HepG2 (cell line): Measurements from ENCODE around the gene RALB. TPM values are rescaled to one million over a fixed set of nuclear protein-coding genes. Genes with fewer than 3 reads are reported as not detected.
A peak's percentile ranks its signal among the peaks of the same experiment; 100 is the strongest.

Source experiments
- ATF6 ChIP-seq: sonication (generic); formaldehyde crosslinking; conservative IDR thresholded peaks from 2 replicates; pipeline ENCODE4 v1.4.0; 2020; ENCODE audit warnings: missing genetic modification reagents
- GTF3A ChIP-seq: sonication (generic); formaldehyde crosslinking; conservative IDR thresholded peaks from 2 replicates; pipeline ENCODE4 v1.4.0; 2020; ENCODE audit warnings: mild to moderate bottlenecking, missing genetic modification reagents
- HOMEZ ChIP-seq: IDR thresholded peaks from 2 replicates; pipeline ENCODE4 v1.6.1; 2016; ENCODE audit warnings: low read depth
- MTA1 ChIP-seq: sonication (generic); formaldehyde crosslinking; IDR thresholded peaks from 2 replicates; pipeline ENCODE4 v1.4.0; 2020; ENCODE audit warnings: missing genetic modification reagents, mild to moderate bottlenecking, borderline replicate concordance
- MZF1 ChIP-seq: sonication (generic); formaldehyde crosslinking; IDR thresholded peaks from 2 replicates; pipeline ENCODE4 v1.8.1; 2023; ENCODE audit warnings: mild to moderate bottlenecking, missing genetic modification reagents, borderline replicate concordance
- PLRG1 ChIP-seq: fragments of 450-650 bp; conservative IDR thresholded peaks from 2 replicates; pipeline ENCODE4 v1.6.1; 2016
- SKI ChIP-seq: fragments of 450-650 bp; IDR thresholded peaks from one replicate; pipeline ENCODE4 v1.6.1; 2018; ENCODE audit warnings: mild to moderate bottlenecking; ENCODE audit not compliant: partially characterized antibody
- SSRP1 ChIP-seq: IDR thresholded peaks from 2 replicates; pipeline ENCODE4 v1.6.1; 2016; ENCODE audit warnings: control low read depth
- TEAD3 ChIP-seq: optimal IDR thresholded peaks from 2 replicates; pipeline ENCODE3; 2016; ENCODE audit warnings: borderline replicate concordance
- TRAFD1 ChIP-seq: sonication (generic); formaldehyde crosslinking; IDR thresholded peaks from 2 replicates; pipeline ENCODE4 v1.5.1; 2020; ENCODE audit warnings: missing genetic modification reagents, mild to moderate bottlenecking, borderline replicate concordance
- ZFP36 ChIP-seq: fragments of 150-350 bp; IDR thresholded peaks from 2 replicates; pipeline ENCODE4 v1.6.1; 2018; ENCODE audit warnings: borderline replicate concordance, low read length, low read depth; ENCODE audit not compliant: partially characterized antibody
- ZNF142 ChIP-seq: sonication (generic); formaldehyde crosslinking; IDR thresholded peaks from 2 replicates; pipeline ENCODE4 v1.4.0; 2020; ENCODE audit warnings: missing genetic modification reagents
- ZNF160 ChIP-seq: sonication (generic); formaldehyde crosslinking; IDR thresholded peaks from 2 replicates; pipeline ENCODE4 v1.8.0; 2022; ENCODE audit warnings: mild to moderate bottlenecking, inconsistent platforms, missing genetic modification reagents
- ZNF296 ChIP-seq: sonication (generic); formaldehyde crosslinking; conservative IDR thresholded peaks from 2 replicates; pipeline ENCODE4 v1.5.0; 2020; ENCODE audit warnings: mild to moderate bottlenecking, missing genetic modification reagents
- ZNF3 ChIP-seq: IDR thresholded peaks from 2 replicates; pipeline ENCODE4 v1.7.0; 2017; ENCODE audit warnings: inconsistent platforms
- ZNF331 ChIP-seq: sonication (generic); formaldehyde crosslinking; IDR thresholded peaks from 2 replicates; pipeline ENCODE4 v1.4.0; 2020; ENCODE audit warnings: missing genetic modification reagents
- ZNF383 ChIP-seq: sonication (generic); formaldehyde crosslinking; IDR thresholded peaks from 2 replicates; pipeline ENCODE4 v1.4.0; 2020; ENCODE audit warnings: missing genetic modification reagents, mild to moderate bottlenecking, borderline replicate concordance
- ZNF549 ChIP-seq: sonication (generic); formaldehyde crosslinking; IDR thresholded peaks from 2 replicates; pipeline ENCODE4 v1.5.0; 2020; ENCODE audit warnings: missing genetic modification reagents
- polyA plus RNA-seq, 8 experiments: library from polyadenylated mRNA; depleted of rRNA in 3 of 8; stranded (reverse) in 7 of 8; unstranded in 1 of 8; fragments of >200 nt; fragmentation: Illumina TruSeq in 4 of 8; extraction: Trizol in 4 of 8; gene quantifications; 2 replicates each; pipeline versions ENCODE4 v1.2.1 to v1.2.3, GENCODE V29; 2011 to 2016; ENCODE audit warnings: low read depth in 4 of 8, missing spikeins in 1 of 8, mixed read lengths in 1 of 8; ENCODE audit not compliant: insufficient read depth in 1 of 8
- total RNA-seq, 5 experiments: library from RNA; depleted of rRNA; stranded (reverse); fragments of >200 nt; fragmentation: Illumina TruSeq; extraction: Trizol; gene quantifications; 2 replicates each; pipeline ENCODE4 v1.2.3, GENCODE V29; 2016; ENCODE audit warnings: low read depth in 1 of 5

RALB gene
- total and polyA plus RNA-seq, 2 of the 13 experiments (the other 11 are each of a cell fraction or from before 2014, with no cell fraction given): 37.8 to 43.2 TPM

GRCh38 chr2:120312860-120313694, 60.4 kb downstream of the RALB start (continued):
- TF ChIP-seq ATF6 (CRISPR knock-in tag): no peak
- no peak for TF ChIP-seq ZNF296 (CRISPR knock-in tag)
- 0 out of 2 replicates have a peak, but pooled peaks have one; percentile 43 for TF ChIP-seq ZNF142
- TF ChIP-seq SKI: no peak
- 0 out of 2 replicates have a peak, but pooled peaks have one; percentile 44 for TF ChIP-seq HOMEZ (CRISPR knock-in tag)
- 0 out of 2 replicates have a peak, but pooled peaks have one; percentile 90 for TF ChIP-seq GTF3A
- TF ChIP-seq SSRP1 (CRISPR knock-in tag): no peak
- no peak for TF ChIP-seq TRAFD1 (CRISPR knock-in tag)
- peak; percentile 76; the same call in 1 of the 2 replicates for TF ChIP-seq ZNF331
- TF ChIP-seq MZF1 (CRISPR knock-in tag): no peak
- TF ChIP-seq TEAD3 (CRISPR knock-in tag): peak; percentile 51
- TF ChIP-seq ZNF549: no peak
- TF ChIP-seq ZNF383 (CRISPR knock-in tag): 0 out of 2 replicates have a peak, but pooled peaks have one; percentile 34
- no peak; the same call in 1 of the 2 replicates for TF ChIP-seq MTA1 (CRISPR knock-in tag)
- no peak for TF ChIP-seq PLRG1
- TF ChIP-seq ZNF3 (CRISPR knock-in tag): peak; percentile 69; the same call in 1 of the 2 replicates
- no peak for TF ChIP-seq ZFP36
- TF ChIP-seq ZNF160 (CRISPR knock-in tag): no peak
